Activated naive CD8-positive, alpha-beta T cell (primary cell): Measurements from ENCODE around the gene MYO5A.
A peak's percentile ranks its signal among the peaks of the same experiment; 100 is the strongest.
"Not testable (repeated sequence)": the region's sequence is repeated elsewhere in the genome, so short reads cannot be mapped to it uniquely, and the experiment has no call there.

Experiments
- H3K27ac Mint-ChIP-seq: one replicate; pipeline ENCODE4 v1.8.0; 2021; ENCODE audit warnings: mixed read lengths
- H3K27me3 Mint-ChIP-seq: one replicate; pipeline ENCODE4 v1.8.0; 2021; ENCODE audit warnings: mixed read lengths
- H3K36me3 Mint-ChIP-seq: one replicate; pipeline ENCODE4 v1.8.0; 2021; ENCODE audit warnings: mixed read lengths
- H3K4me1 Mint-ChIP-seq: one replicate; pipeline ENCODE4 v1.8.0; 2021; ENCODE audit warnings: low read depth, mixed read lengths
- H3K4me3 Mint-ChIP-seq: one replicate; pipeline ENCODE4 v1.8.0; 2021; ENCODE audit warnings: mild to moderate bottlenecking, mixed read lengths
- H3K9me3 Mint-ChIP-seq: one replicate; pipeline ENCODE4 v1.8.0; 2021; ENCODE audit warnings: low read depth, mixed read lengths

The MYO5A gene

GRCh38 chr15:52499506-52499905, 29.2 kb downstream of the MYO5A start:
- H3K27ac Mint-ChIP-seq: no peak overlapping the region
- H3K9me3 Mint-ChIP-seq: no peaks in the 10 kb centered on the region
- peaks cover 30% of the 10 kb centered on the region for H3K4me1 Mint-ChIP-seq
- H3K36me3 Mint-ChIP-seq: peaks cover 4% of the 10 kb centered on the region
- no peaks in the 10 kb centered on the region for H3K27me3 Mint-ChIP-seq
- no peak overlapping the region for H3K4me3 Mint-ChIP-seq

DNA sequence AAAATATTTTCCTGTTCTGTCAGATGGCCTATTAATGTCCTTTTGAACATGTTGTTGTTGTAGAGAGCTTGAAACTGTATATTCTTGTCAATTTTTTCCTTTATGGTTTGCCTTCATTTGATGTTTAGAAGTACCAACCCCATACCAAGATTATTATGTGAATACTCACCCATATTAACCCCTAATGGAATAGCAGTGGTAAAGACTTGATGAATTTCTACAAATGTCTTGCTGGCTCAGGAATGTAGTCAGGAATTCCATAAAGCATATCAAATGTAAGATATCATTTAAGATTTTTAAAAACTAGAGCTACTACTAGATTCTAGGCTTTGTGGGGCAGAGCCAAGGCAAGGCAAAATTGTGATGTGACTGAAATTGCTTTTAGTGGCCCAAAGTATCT, 30.0 kb downstream of the MYO5A start:
- no peaks in the 10 kb centered on the region for H3K9me3 Mint-ChIP-seq
- H3K4me3 Mint-ChIP-seq: no peak overlapping the region
- H3K27me3 Mint-ChIP-seq: no peaks in the 10 kb centered on the region
- no peak overlapping the region for H3K27ac Mint-ChIP-seq
- peaks cover 25% of the 10 kb centered on the region for H3K4me1 Mint-ChIP-seq
- peaks cover 2% of the 10 kb centered on the region for H3K36me3 Mint-ChIP-seq

- no peak overlapping the region for H3K27ac Mint-ChIP-seq
- no peaks in the 10 kb centered on the region for H3K27me3 Mint-ChIP-seq
- H3K4me1 Mint-ChIP-seq: peaks cover 16% of the 10 kb centered on the region
- H3K36me3 Mint-ChIP-seq: peaks cover 2% of the 10 kb centered on the region
- no peaks in the 10 kb centered on the region for H3K9me3 Mint-ChIP-seq
- H3K4me3 Mint-ChIP-seq: no peak overlapping the region
These were observed 31.8 kb downstream of the MYO5A start for GRCh38 chr15:52496776-52497470.

DNA sequence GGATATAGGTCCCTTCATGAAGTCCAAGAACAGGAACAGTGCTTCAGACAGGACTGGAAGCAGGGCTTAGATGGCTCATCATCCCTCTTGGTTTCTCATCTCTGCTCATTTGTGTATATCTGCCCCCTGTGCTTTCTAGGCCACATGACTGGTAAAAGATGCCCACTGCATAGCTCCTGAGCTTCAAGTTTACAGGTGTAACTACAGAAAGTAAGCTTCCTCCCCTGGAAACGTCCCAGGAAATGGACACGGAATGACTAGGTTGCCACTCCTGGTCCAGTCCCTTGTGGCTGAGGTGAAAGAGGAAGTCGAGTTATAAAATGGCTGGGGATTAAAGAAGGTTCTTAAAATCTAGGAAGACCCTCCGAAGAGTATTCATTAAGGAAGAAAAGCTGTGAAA, 32.5 kb downstream of the MYO5A start:
- Mint-ChIP-seq H3K36me3 (peaks cover 2% of the 10 kb centered on the region), H3K4me3 (no peak overlapping the region), H3K27ac (peak overlapping the region; percentile 5), H3K9me3 (no peaks in the 10 kb centered on the region), H3K4me1 (peaks cover 21% of the 10 kb centered on the region), H3K27me3 (no peaks in the 10 kb centered on the region)

GRCh38 chr15:52495125-52495524, 33.6 kb downstream of the MYO5A start:
- H3K4me3 Mint-ChIP-seq: no peak overlapping the region
- no peaks in the 10 kb centered on the region for H3K9me3 Mint-ChIP-seq
- no peaks in the 10 kb centered on the region for H3K27me3 Mint-ChIP-seq
- peaks cover 25% of the 10 kb centered on the region for H3K4me1 Mint-ChIP-seq
- no peaks in the 10 kb centered on the region for H3K36me3 Mint-ChIP-seq
- no peak overlapping the region for H3K27ac Mint-ChIP-seq

- no peaks in the 10 kb centered on the region for H3K36me3 Mint-ChIP-seq
- no peaks in the 10 kb centered on the region for H3K9me3 Mint-ChIP-seq
- peaks cover 34% of the 10 kb centered on the region for H3K4me1 Mint-ChIP-seq
- no peak overlapping the region for H3K27ac Mint-ChIP-seq
- no peak overlapping the region for H3K4me3 Mint-ChIP-seq
- no peaks in the 10 kb centered on the region for H3K27me3 Mint-ChIP-seq
These were observed 34.7 kb downstream of the MYO5A start for GRCh38 chr15:52493968-52494367.

DNA sequence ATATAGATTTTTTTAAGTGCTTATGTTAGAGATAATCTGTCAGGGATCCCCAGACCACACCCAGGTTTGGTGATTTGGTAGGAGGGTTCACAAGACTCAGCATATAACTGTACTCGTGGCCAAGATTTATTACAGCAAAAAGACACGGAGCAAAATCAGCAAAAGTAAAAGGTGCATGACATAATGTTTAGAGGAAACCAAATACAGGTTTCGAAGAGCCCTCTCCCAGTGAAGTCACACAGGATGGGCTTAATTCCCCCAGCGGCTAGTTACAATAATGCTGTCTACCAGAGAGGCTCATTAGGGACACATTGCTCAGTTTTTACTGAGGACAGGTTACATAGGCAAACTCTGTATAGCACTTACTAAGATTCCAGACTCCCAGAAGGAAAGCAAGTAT, 36.5 kb downstream of the MYO5A start:
- Mint-ChIP-seq H3K4me3 (no peak overlapping the region), H3K27ac (no peak overlapping the region), H3K27me3 (no peaks in the 10 kb centered on the region), H3K4me1 (peaks cover 48% of the 10 kb centered on the region), H3K36me3 (no peaks in the 10 kb centered on the region), H3K9me3 (no peaks in the 10 kb centered on the region)

DNA sequence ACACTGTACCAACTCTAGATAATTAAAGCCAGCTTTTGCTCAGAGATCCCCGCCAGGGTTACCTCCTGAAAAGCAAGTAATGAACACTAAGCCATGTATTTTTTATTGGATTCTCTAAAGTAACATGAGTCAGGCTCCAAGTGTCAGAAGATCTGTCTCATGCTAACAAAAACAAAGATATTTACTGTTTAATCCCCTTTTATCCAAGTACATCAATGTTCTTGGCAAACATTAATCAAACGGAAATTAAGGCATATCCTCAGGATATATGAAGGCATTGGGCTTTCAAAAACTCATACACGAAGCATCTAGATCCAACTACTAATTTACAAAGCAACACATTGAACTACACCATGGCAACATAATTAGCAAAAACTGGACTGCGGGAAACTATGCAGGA, 37.2 kb downstream of the MYO5A start:
- H3K27me3 Mint-ChIP-seq: no peaks in the 10 kb centered on the region
- H3K27ac Mint-ChIP-seq: no peak overlapping the region
- no peaks in the 10 kb centered on the region for H3K36me3 Mint-ChIP-seq
- H3K4me1 Mint-ChIP-seq: peaks cover 48% of the 10 kb centered on the region
- no peak overlapping the region for H3K4me3 Mint-ChIP-seq
- H3K9me3 Mint-ChIP-seq: no peaks in the 10 kb centered on the region

- not testable (repeated sequence) for H3K4me3 Mint-ChIP-seq, H3K27me3 Mint-ChIP-seq, H3K9me3 Mint-ChIP-seq, H3K36me3 Mint-ChIP-seq
- peak overlapping the region; percentile 41 for H3K27ac Mint-ChIP-seq
- H3K4me1 Mint-ChIP-seq: peaks cover 46% of the 10 kb centered on the region
These were observed 39.2 kb downstream of the MYO5A start for GRCh38 chr15:52489430-52489829.

DNA sequence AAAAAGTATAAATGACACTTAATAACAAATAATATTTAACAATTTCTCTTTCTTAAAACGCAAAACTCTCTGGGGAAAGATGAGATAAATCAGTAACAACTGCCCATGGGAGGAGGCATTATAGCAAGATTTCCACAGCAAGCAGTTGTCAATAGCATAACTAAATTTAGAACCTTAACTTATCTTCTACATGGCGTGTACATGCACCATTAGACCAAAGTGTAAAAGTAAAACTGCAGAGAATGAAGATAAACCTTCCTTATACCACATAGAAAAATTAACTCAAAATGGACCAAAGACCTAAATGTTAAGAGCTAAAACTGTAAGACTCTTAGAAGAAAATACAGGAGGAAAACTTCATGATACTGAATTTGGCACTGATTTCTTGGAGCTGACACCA, 39.9 kb downstream of the MYO5A start:
- H3K27me3 Mint-ChIP-seq: no peaks in the 10 kb centered on the region
- peak overlapping the region; percentile 30 for H3K4me3 Mint-ChIP-seq
- H3K9me3 Mint-ChIP-seq: no peaks in the 10 kb centered on the region
- peak overlapping the region; percentile 34 for H3K27ac Mint-ChIP-seq
- H3K36me3 Mint-ChIP-seq: no peaks in the 10 kb centered on the region
- peaks cover 48% of the 10 kb centered on the region for H3K4me1 Mint-ChIP-seq

GRCh38 chr15:52486003-52486996, 42.4 kb downstream of the MYO5A start:
- no peak overlapping the region for H3K27ac Mint-ChIP-seq
- H3K4me3 Mint-ChIP-seq: no peak overlapping the region
- H3K4me1 Mint-ChIP-seq: peaks cover 69% of the 10 kb centered on the region
- H3K9me3 Mint-ChIP-seq: no peaks in the 10 kb centered on the region
- H3K27me3 Mint-ChIP-seq: no peaks in the 10 kb centered on the region
- no peaks in the 10 kb centered on the region for H3K36me3 Mint-ChIP-seq

DNA sequence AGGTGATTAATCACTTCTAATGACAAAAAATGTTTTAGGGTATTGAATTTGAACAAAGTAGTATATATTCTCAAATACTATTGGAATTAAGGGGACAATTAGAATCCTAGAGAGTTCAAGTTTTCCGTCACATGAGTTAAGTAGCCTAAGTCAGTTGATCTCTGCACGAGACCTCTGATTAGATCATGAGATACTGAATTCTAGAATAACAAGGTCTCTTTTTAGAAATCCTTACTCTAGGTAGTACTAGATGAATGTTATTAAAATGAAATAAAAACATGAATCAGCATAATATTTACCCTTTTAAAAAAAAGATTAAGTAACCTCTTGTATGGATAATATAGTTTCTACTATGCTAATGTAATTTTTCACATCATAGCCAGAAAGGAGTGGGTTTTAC, 43.4 kb downstream of the MYO5A start:
- Mint-ChIP-seq H3K4me1 (peaks cover 75% of the 10 kb centered on the region), H3K36me3 (no peaks in the 10 kb centered on the region)

DNA sequence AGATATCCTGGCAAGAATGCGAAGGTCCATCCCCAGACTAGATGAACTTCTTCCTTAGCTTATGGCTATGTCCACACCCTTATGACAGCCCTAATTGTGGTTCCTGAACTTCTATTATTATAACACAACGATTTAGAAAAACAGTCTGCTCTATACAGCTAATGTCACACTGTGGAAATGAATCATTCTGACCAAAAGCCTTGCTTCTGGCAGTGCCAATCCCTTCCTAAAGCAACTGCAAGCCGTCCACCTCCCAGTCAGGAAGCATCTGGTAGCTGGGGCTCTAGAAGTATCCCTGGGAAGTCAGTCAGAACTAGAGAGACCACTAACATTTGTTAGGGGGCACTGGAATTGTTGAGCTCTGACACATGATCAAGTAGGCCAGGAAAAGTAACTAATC, 45.0 kb downstream of the MYO5A start:
- Mint-ChIP-seq H3K27me3 (no peaks in the 10 kb centered on the region), H3K36me3 (peaks cover 2% of the 10 kb centered on the region), H3K27ac (peak overlapping the region; percentile 41), H3K4me3 (no peak overlapping the region), H3K9me3 (no peaks in the 10 kb centered on the region), H3K4me1 (peaks cover 71% of the 10 kb centered on the region)

More for the DNA sequence above, 43.4 kb downstream of the MYO5A start:
- H3K4me3 Mint-ChIP-seq: no peak overlapping the region
- H3K9me3 Mint-ChIP-seq: no peaks in the 10 kb centered on the region
- no peak overlapping the region for H3K27ac Mint-ChIP-seq
- no peaks in the 10 kb centered on the region for H3K27me3 Mint-ChIP-seq

DNA sequence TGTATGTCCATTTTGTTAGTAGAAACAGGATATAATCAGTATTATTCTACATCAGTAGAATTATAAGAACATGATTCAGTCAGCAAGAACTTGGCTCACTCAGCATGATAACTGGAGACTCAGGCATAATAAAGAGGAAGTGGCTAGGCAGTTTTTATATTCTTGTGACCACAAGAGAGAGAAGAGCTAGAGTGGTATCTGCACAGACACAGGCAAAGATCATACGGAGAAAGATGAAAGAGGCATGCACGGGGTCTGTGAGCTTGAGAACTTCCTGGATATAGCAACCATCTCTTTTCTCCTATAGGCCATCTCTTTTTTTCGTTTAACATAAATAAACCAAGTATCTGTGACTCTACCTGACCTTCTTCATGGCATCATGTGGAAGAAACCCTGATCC, 46.8 kb downstream of the MYO5A start:
- Mint-ChIP-seq H3K27me3 (no peaks in the 10 kb centered on the region), H3K36me3 (peaks cover 6% of the 10 kb centered on the region), H3K9me3 (no peaks in the 10 kb centered on the region), H3K4me3 (peak overlapping the region; percentile 63), H3K4me1 (peaks cover 63% of the 10 kb centered on the region), H3K27ac (peak overlapping the region; percentile 62)

DNA sequence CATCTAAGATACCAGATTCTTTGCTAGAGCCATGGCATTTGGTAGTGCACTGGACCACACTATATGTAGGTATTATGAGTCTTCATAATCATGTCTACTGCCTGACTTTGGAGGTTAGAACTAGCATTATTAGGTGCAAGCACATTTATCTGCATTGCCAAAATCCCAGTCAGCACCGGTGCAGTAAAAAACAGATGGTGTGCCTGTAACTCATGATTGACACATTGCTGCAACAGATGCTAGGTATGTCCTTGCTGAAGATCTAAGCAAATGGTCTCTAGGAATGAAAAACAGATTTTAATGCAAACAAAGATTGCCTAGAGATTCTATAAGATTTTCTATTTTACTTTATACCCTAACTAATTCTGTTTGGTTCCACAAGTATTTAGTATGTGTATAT, 47.7 kb downstream of the MYO5A start:
- peaks cover 6% of the 10 kb centered on the region for H3K36me3 Mint-ChIP-seq
- no peaks in the 10 kb centered on the region for H3K9me3 Mint-ChIP-seq
- H3K4me1 Mint-ChIP-seq: peaks cover 53% of the 10 kb centered on the region
- no peak overlapping the region for H3K4me3 Mint-ChIP-seq
- no peak overlapping the region for H3K27ac Mint-ChIP-seq
- no peaks in the 10 kb centered on the region for H3K27me3 Mint-ChIP-seq
